ENCODE results near the gene UQCRC1.
"Not testable (repeated sequence)": the region's sequence is repeated elsewhere in the genome, so short reads cannot be mapped to it uniquely, and the experiment has no call there.

Gene UQCRC1

GRCh38 chr3:48553886-48554845, 55.3 kb downstream of the UQCRC1 start:
- no peak for DNase-seq

- no peak for DNase-seq
Measured at GRCh38 chr3:48553361-48553760, 56.1 kb downstream of the UQCRC1 start.

- DNase-seq = no peak
Measured at GRCh38 chr3:48552111-48552951, 57.1 kb downstream of the UQCRC1 start.

- DNase-seq = not testable (repeated sequence)
Measured at GRCh38 chr3:48551651-48552050, 57.8 kb downstream of the UQCRC1 start.
